RCC 7860 (cell line): ENCODE data around the gene CAPS.
"Not testable (repeated sequence)": the region's sequence is repeated elsewhere in the genome, so short reads cannot be mapped to it uniquely, and the experiment has no call there.

Source experiments
- DNase-seq: peaks from one replicate; pipeline ENCODE4 v3.0.0-alpha.2; 2015; ENCODE audit warnings: low spot score
- FAIRE-seq: peaks from 2 replicates; lab custom pipeline; 2012; peaks lifted over from hg19 to GRCh38; lab: Jason Lieb, UNC

The CAPS gene

GRCh38 chr19:5953680-5954213 is 39.7 kb downstream of the CAPS start:
- FAIRE-seq (no peak), DNase-seq (no peak)

GRCh38 chr19:5954293-5954692 is 40.2 kb downstream of the CAPS start:
- no peak for FAIRE-seq
- DNase-seq: no peak

GRCh38 chr19:5955636-5955935 is 41.5 kb downstream of the CAPS start:
- DNase-seq (no peak), FAIRE-seq (no peak)

GRCh38 chr19:5956323-5956722 is 42.3 kb downstream of the CAPS start:
- DNase-seq (no peak), FAIRE-seq (no peak)

- DNase-seq: no peak
- no peak for FAIRE-seq
Observed at GRCh38 chr19:5956728-5957127, 42.7 kb downstream of the CAPS start.

GRCh38 chr19:5957170-5957569 is 43.1 kb downstream of the CAPS start:
- DNase-seq (no peak), FAIRE-seq (no peak)

- no peak for FAIRE-seq
- no peak for DNase-seq
Observed at GRCh38 chr19:5958074-5958850, 44.2 kb downstream of the CAPS start.

- DNase-seq (no peak), FAIRE-seq (no peak)
Observed at GRCh38 chr19:5958851-5959122, 44.7 kb downstream of the CAPS start.

GRCh38 chr19:5959260-5960004 is 45.4 kb downstream of the CAPS start:
- DNase-seq (no peak), FAIRE-seq (no peak)

- DNase-seq (no peak), FAIRE-seq (no peak)
Observed at GRCh38 chr19:5960005-5961001, 46.2 kb downstream of the CAPS start.

GRCh38 chr19:5961641-5961968 is 47.6 kb downstream of the CAPS start:
- DNase-seq, FAIRE-seq: not testable (repeated sequence)

- DNase-seq (no peak), FAIRE-seq (no peak)
Observed at GRCh38 chr19:5961969-5962945, 48.2 kb downstream of the CAPS start.

- not testable (repeated sequence) for DNase-seq
Observed at GRCh38 chr19:5963259-5963658, 49.2 kb downstream of the CAPS start.

GRCh38 chr19:5963855-5964254 is 49.8 kb downstream of the CAPS start:
- DNase-seq (no peak), FAIRE-seq (no peak)

More at GRCh38 chr19:5963259-5963658, 49.2 kb downstream of the CAPS start:
- not testable (repeated sequence) for FAIRE-seq

- FAIRE-seq (no peak), DNase-seq (no peak)
Observed at GRCh38 chr19:5964816-5965565, 50.9 kb downstream of the CAPS start.
